Erythroblast (primary cell): ENCODE data around the gene WFS1.

Source experiments
- GATA1 ChIP-seq: IDR thresholded peaks from 2 replicates; pipeline ENCODE4 v1.6.1; 2011; ENCODE audit warnings: low read depth, mild to moderate bottlenecking, control low read depth, low read length, moderate library complexity
- POLR2A ChIP-seq: IDR thresholded peaks from 2 replicates; pipeline ENCODE4 v1.6.1; 2011; ENCODE audit warnings: mild to moderate bottlenecking, low read length

GRCh38 chr4:6246170-6246634 is 23.4 kb upstream of the WFS1 start:
- TF ChIP-seq POLR2A (no peak), GATA1 (no peak)
